Measurements from ENCODE around the gene IRF2BP2.

GRCh38 chr1:234647758-234648157 lies 37.8 kb upstream of the IRF2BP2 start:
- no peak for TF ChIP-seq CTCF (IDR thresholded peaks at IDR 0.05)
- TF ChIP-seq POLR2AphosphoS5 (IDR thresholded peaks at IDR 0.05): no peak

Data from transverse colon (tissue), 4 donors.